ENCODE results near the gene MUSTN1.

Gene MUSTN1

GRCh38 chr3:52856666-52857065, 21.8 kb upstream of the MUSTN1 start:
- ChIA-PET POLR2A (interaction anchor here (0.7 kb wide), 1 partner anchor 26 kb away, joined by 3 read pairs; no protein-coding TSS in a partner anchor), CTCF (interaction anchor here (0.7 to 1.8 kb wide), 3 partner anchors 28 to 215 kb away, joined by 3 to 4 read pairs (median 3); no protein-coding TSS in a partner anchor)
- no peaks in the 10 kb centered on the region for H3K4me1 ChIP-seq (ENCODE audit: control extremely low read depth in 1 of 4, control insufficient read depth in 4 of 4, insufficient read depth in 4 of 4, low read length in 3 of 4)

DNA sequence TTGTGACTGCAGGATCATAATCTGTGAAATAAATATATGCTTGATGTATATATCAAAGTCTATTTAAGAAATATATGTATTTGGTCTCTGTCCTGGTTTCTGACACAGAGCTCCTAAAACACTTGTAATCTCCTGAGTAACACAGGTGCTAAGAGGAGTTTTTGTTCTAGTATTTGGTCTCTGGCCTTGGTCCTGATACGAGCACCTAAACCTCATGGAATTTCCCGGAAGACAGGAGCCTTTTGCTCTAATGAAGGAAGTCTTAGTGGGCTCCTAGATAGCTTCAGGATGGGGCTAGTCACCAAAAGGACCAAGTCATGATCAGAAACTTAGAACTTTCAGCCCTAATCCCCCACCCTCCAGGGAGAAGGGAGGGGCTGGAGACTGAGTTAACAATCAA, 19.2 kb upstream of the MUSTN1 start:
- no CpG with 5 or more reads among the region's 2 CpGs for WGBS (ENCODE audit: insufficient coverage)
- no peaks in the 10 kb centered on the region for H3K27me3 ChIP-seq (replicated peaks in 2 of 5; ENCODE audit: control insufficient read depth in 4 of 5, insufficient read depth in 5 of 5, low read length in 4 of 5)
- H3K9me3 ChIP-seq (ENCODE audit: control extremely low read depth in 1 of 5, control insufficient read depth in 4 of 5, insufficient read depth in 2 of 5, low read depth in 1 of 5, low read length in 4 of 5) = no peaks in the 10 kb centered on the region
- no peak overlapping the region for H3K4me3 ChIP-seq (ENCODE audit: control insufficient read depth in 1 of 7, extremely low read depth in 1 of 7, insufficient read depth in 4 of 7, low read depth in 2 of 7, low read length in 6 of 7)
- no peak for DNase-seq
- no peak overlapping the region for H3K27ac ChIP-seq (ENCODE audit: insufficient read depth in 1 of 2, low read depth in 1 of 2, low read length in 2 of 2, poor library complexity in 1 of 2, severe bottlenecking in 2 of 2)
- CTCF ChIA-PET = interaction anchor here (1.1 to 2.3 kb wide), 8 partner anchors 12 to 250 kb away, joined by 3 to 14 read pairs (median 4); no protein-coding TSS in a partner anchor
- H3K36me3 ChIP-seq (ENCODE audit: control insufficient read depth in 4 of 4, insufficient read depth in 4 of 4, low read length in 3 of 4) = peaks cover 4 to 44% (median 19%) of the 10 kb centered on the region in 4 experiments
- POLR2A ChIA-PET = no interaction called here
- no peaks in the 10 kb centered on the region for H3K4me1 ChIP-seq (ENCODE audit: control extremely low read depth in 1 of 4, control insufficient read depth in 4 of 4, insufficient read depth in 4 of 4, low read length in 3 of 4)

More at GRCh38 chr3:52856666-52857065, 21.8 kb upstream of the MUSTN1 start:
- H3K27ac ChIP-seq (ENCODE audit: insufficient read depth in 1 of 2, low read depth in 1 of 2, low read length in 2 of 2, poor library complexity in 1 of 2, severe bottlenecking in 2 of 2) = no peak overlapping the region
- H3K4me3 ChIP-seq (ENCODE audit: control insufficient read depth in 1 of 7, extremely low read depth in 1 of 7, insufficient read depth in 4 of 7, low read depth in 2 of 7, low read length in 6 of 7) = no peak overlapping the region
- no peaks in the 10 kb centered on the region for H3K27me3 ChIP-seq (replicated peaks in 2 of 5; ENCODE audit: control insufficient read depth in 4 of 5, insufficient read depth in 5 of 5, low read length in 4 of 5)
- H3K9me3 ChIP-seq (ENCODE audit: control extremely low read depth in 1 of 5, control insufficient read depth in 4 of 5, insufficient read depth in 2 of 5, low read depth in 1 of 5, low read length in 4 of 5) = no peaks in the 10 kb centered on the region
- DNase-seq = no peak
- 96% methylated on average over 3 of the region's 5 CpGs for WGBS (ENCODE audit: insufficient coverage)
- H3K36me3 ChIP-seq (ENCODE audit: control insufficient read depth in 4 of 4, insufficient read depth in 4 of 4, low read length in 3 of 4) = peaks cover 2 to 30% (median 15%) of the 10 kb centered on the region in 4 experiments

DNA sequence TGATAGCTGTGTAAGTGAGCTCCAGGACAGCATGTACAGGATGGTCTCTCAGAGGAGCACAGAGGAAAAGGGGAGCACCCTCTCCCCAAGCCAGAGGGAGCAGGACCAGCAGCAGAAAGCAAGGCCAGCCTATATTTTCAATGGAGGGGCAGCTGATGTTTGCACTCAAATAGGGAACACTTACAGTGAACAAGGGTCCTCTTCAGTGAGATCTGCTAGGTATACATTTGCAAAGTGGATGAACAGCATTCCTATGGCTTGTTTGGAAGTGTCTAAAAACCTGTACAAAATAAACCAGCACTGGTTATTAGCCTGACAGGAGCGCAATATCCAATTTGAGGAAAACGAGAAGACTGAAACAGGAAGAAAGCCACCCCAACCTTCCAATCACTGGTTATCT, 17.6 kb upstream of the MUSTN1 start:
- no peak for DNase-seq
- 93% methylated on average over 2 of the region's 2 CpGs for WGBS (ENCODE audit: insufficient coverage)
- ChIA-PET CTCF (interaction anchor here (0.9 to 2.5 kb wide), 11 partner anchors 8 to 432 kb away, joined by 3 to 14 read pairs (median 4); no protein-coding TSS in a partner anchor), POLR2A (no interaction called here)
- Histone ChIP-seq H3K9me3 (ENCODE audit: control extremely low read depth in 1 of 5, control insufficient read depth in 4 of 5, insufficient read depth in 2 of 5, low read depth in 1 of 5, low read length in 4 of 5) (no peaks in the 10 kb centered on the region), H3K36me3 (ENCODE audit: control insufficient read depth in 4 of 4, insufficient read depth in 4 of 4, low read length in 3 of 4) (peaks cover 4 to 54% (median 31%) of the 10 kb centered on the region in 4 experiments), H3K4me1 (ENCODE audit: control extremely low read depth in 1 of 4, control insufficient read depth in 4 of 4, insufficient read depth in 4 of 4, low read length in 3 of 4) (peaks cover 0 to 3% (median 0%) of the 10 kb centered on the region in 4 experiments), H3K4me3 (ENCODE audit: control insufficient read depth in 1 of 7, extremely low read depth in 1 of 7, insufficient read depth in 4 of 7, low read depth in 2 of 7, low read length in 6 of 7) (no peak overlapping the region), H3K27me3 (replicated peaks in 2 of 5; ENCODE audit: control insufficient read depth in 4 of 5, insufficient read depth in 5 of 5, low read length in 4 of 5) (no peaks in the 10 kb centered on the region), H3K27ac (ENCODE audit: insufficient read depth in 1 of 2, low read depth in 1 of 2, low read length in 2 of 2, poor library complexity in 1 of 2, severe bottlenecking in 2 of 2) (no peak overlapping the region)

- Histone ChIP-seq H3K27ac (ENCODE audit: insufficient read depth in 1 of 2, low read depth in 1 of 2, low read length in 2 of 2, poor library complexity in 1 of 2, severe bottlenecking in 2 of 2) (no peak overlapping the region), H3K4me3 (ENCODE audit: control insufficient read depth in 1 of 7, extremely low read depth in 1 of 7, insufficient read depth in 4 of 7, low read depth in 2 of 7, low read length in 6 of 7) (no peak overlapping the region), H3K9me3 (ENCODE audit: control extremely low read depth in 1 of 5, control insufficient read depth in 4 of 5, insufficient read depth in 2 of 5, low read depth in 1 of 5, low read length in 4 of 5) (no peaks in the 10 kb centered on the region), H3K27me3 (replicated peaks in 2 of 5; ENCODE audit: control insufficient read depth in 4 of 5, insufficient read depth in 5 of 5, low read length in 4 of 5) (no peaks in the 10 kb centered on the region), H3K4me1 (ENCODE audit: control extremely low read depth in 1 of 4, control insufficient read depth in 4 of 4, insufficient read depth in 4 of 4, low read length in 3 of 4) (peaks cover 0 to 6% (median 4%) of the 10 kb centered on the region in 4 experiments), H3K36me3 (ENCODE audit: control insufficient read depth in 4 of 4, insufficient read depth in 4 of 4, low read length in 3 of 4) (peaks cover 2 to 54% (median 29%) of the 10 kb centered on the region in 4 experiments)
- CTCF ChIA-PET = interaction anchor here (0.7 to 3.6 kb wide), 16 partner anchors 10 to 267 kb away, joined by 3 to 22 read pairs (median 5); no protein-coding TSS in a partner anchor
- no CpG with 5 or more reads among the region's 3 CpGs for WGBS (ENCODE audit: insufficient coverage)
- DNase-seq = peak; percentile 72 to 80 (median 75)
- POLR2A ChIA-PET = no interaction called here
These were observed 16.5 kb upstream of the MUSTN1 start for GRCh38 chr3:52851348-52851747.

GRCh38 chr3:52849656-52850055, 14.8 kb upstream of the MUSTN1 start:
- Histone ChIP-seq H3K4me1 (ENCODE audit: control extremely low read depth in 1 of 4, control insufficient read depth in 4 of 4, insufficient read depth in 4 of 4, low read length in 3 of 4) (peaks cover 0 to 9% (median 7%) of the 10 kb centered on the region in 4 experiments), H3K27me3 (replicated peaks in 2 of 5; ENCODE audit: control insufficient read depth in 4 of 5, insufficient read depth in 5 of 5, low read length in 4 of 5) (no peaks in the 10 kb centered on the region), H3K36me3 (ENCODE audit: control insufficient read depth in 4 of 4, insufficient read depth in 4 of 4, low read length in 3 of 4) (peaks cover 2 to 53% (median 28%) of the 10 kb centered on the region in 4 experiments), H3K9me3 (ENCODE audit: control extremely low read depth in 1 of 5, control insufficient read depth in 4 of 5, insufficient read depth in 2 of 5, low read depth in 1 of 5, low read length in 4 of 5) (no peaks in the 10 kb centered on the region), H3K4me3 (ENCODE audit: control insufficient read depth in 1 of 7, extremely low read depth in 1 of 7, insufficient read depth in 4 of 7, low read depth in 2 of 7, low read length in 6 of 7) (no peak overlapping the region), H3K27ac (ENCODE audit: insufficient read depth in 1 of 2, low read depth in 1 of 2, low read length in 2 of 2, poor library complexity in 1 of 2, severe bottlenecking in 2 of 2) (no peak overlapping the region)
- CTCF ChIA-PET = interaction anchor here (1.1 to 3.6 kb wide), 8 partner anchors 8 to 223 kb away, joined by 3 to 22 read pairs (median 4); no protein-coding TSS in a partner anchor
- POLR2A ChIA-PET = no interaction called here
- no peak for DNase-seq
- 97% methylated on average over 15 of the region's 15 CpGs for WGBS (ENCODE audit: insufficient coverage)

GRCh38 chr3:52848617-52849016, 13.8 kb upstream of the MUSTN1 start:
- POLR2A ChIA-PET = no interaction called here

DNA sequence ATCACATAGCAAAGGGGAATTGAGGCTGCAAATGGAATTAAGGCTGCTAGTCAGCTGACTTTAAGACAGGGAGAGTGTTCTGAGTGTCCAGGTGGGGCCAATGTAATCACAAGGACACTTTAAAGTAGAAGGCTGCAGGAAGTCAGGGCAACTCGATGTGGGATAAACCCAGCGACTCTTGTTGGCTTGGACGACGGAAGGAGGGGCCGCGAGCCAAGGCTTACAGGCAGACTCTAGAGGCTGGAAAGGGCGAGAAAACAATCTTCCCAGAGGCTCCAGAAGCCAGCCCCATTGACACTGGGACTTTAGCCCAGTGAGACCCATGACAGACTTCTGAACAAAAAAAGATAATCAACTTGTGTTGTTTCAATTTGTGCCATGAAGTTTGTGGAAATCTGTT, 12.9 kb upstream of the MUSTN1 start:
- no peak for DNase-seq
- H3K4me1 ChIP-seq (ENCODE audit: control extremely low read depth in 1 of 4, control insufficient read depth in 4 of 4, insufficient read depth in 4 of 4, low read length in 3 of 4) = peaks cover 0 to 9% (median 7%) of the 10 kb centered on the region in 4 experiments
- H3K9me3 ChIP-seq (ENCODE audit: control extremely low read depth in 1 of 5, control insufficient read depth in 4 of 5, insufficient read depth in 2 of 5, low read depth in 1 of 5, low read length in 4 of 5) = no peaks in the 10 kb centered on the region
- peaks cover 5 to 56% (median 32%) of the 10 kb centered on the region in 4 experiments for H3K36me3 ChIP-seq (ENCODE audit: control insufficient read depth in 4 of 4, insufficient read depth in 4 of 4, low read length in 3 of 4)
- H3K4me3 ChIP-seq (ENCODE audit: control insufficient read depth in 1 of 7, extremely low read depth in 1 of 7, insufficient read depth in 4 of 7, low read depth in 2 of 7, low read length in 6 of 7) = no peak overlapping the region
- WGBS (ENCODE audit: insufficient coverage) = 97% methylated on average over 7 of the region's 7 CpGs
- CTCF ChIA-PET = interaction anchor here (0.6 to 1.4 kb wide), 4 partner anchors 89 to 224 kb away, joined by 3 to 4 read pairs (median 3); no protein-coding TSS in a partner anchor
- POLR2A ChIA-PET = no interaction called here
- H3K27me3 ChIP-seq (replicated peaks in 2 of 5; ENCODE audit: control insufficient read depth in 4 of 5, insufficient read depth in 5 of 5, low read length in 4 of 5) = no peaks in the 10 kb centered on the region
- no peak overlapping the region for H3K27ac ChIP-seq (ENCODE audit: insufficient read depth in 1 of 2, low read depth in 1 of 2, low read length in 2 of 2, poor library complexity in 1 of 2, severe bottlenecking in 2 of 2)

More at GRCh38 chr3:52848617-52849016, 13.8 kb upstream of the MUSTN1 start:
- Histone ChIP-seq H3K4me3 (ENCODE audit: control insufficient read depth in 1 of 7, extremely low read depth in 1 of 7, insufficient read depth in 4 of 7, low read depth in 2 of 7, low read length in 6 of 7) (no peak overlapping the region), H3K4me1 (ENCODE audit: control extremely low read depth in 1 of 4, control insufficient read depth in 4 of 4, insufficient read depth in 4 of 4, low read length in 3 of 4) (peaks cover 0 to 9% (median 7%) of the 10 kb centered on the region in 4 experiments), H3K27me3 (replicated peaks in 2 of 5; ENCODE audit: control insufficient read depth in 4 of 5, insufficient read depth in 5 of 5, low read length in 4 of 5) (no peaks in the 10 kb centered on the region), H3K9me3 (ENCODE audit: control extremely low read depth in 1 of 5, control insufficient read depth in 4 of 5, insufficient read depth in 2 of 5, low read depth in 1 of 5, low read length in 4 of 5) (no peaks in the 10 kb centered on the region), H3K27ac (ENCODE audit: insufficient read depth in 1 of 2, low read depth in 1 of 2, low read length in 2 of 2, poor library complexity in 1 of 2, severe bottlenecking in 2 of 2) (no peak overlapping the region), H3K36me3 (ENCODE audit: control insufficient read depth in 4 of 4, insufficient read depth in 4 of 4, low read length in 3 of 4) (peaks cover 4 to 60% (median 30%) of the 10 kb centered on the region in 4 experiments)
- WGBS (ENCODE audit: insufficient coverage) = 84% methylated on average over 7 of the region's 7 CpGs
- CTCF ChIA-PET = interaction anchor here (1.2 to 3.6 kb wide), 5 partner anchors 11 to 223 kb away, joined by 3 to 22 read pairs (median 3); no protein-coding TSS in a partner anchor
- DNase-seq = no peak

All from common myeloid progenitor, CD34-positive (primary cell).